H9 (cell line): ENCODE results near the gene RPS23. TPM values are rescaled to one million over a fixed set of nuclear protein-coding genes. Genes with fewer than 3 reads are reported as not detected.

ENCODE experiments used
- DNase-seq: peaks from one replicate; pipeline ENCODE4 v3.0.0-alpha.2; 2017
- H2AFZ ChIP-seq: one replicate; pipeline ENCODE4 v1.6.1; 2013; ENCODE audit warnings: mild to moderate bottlenecking, low read length, control low read depth, moderate library complexity
- H2AK5ac ChIP-seq: 2 replicates; pipeline ENCODE4 v1.6.1; 2013; ENCODE audit warnings: low read length, control low read depth, mixed read lengths; ENCODE audit not compliant: insufficient read length
- H2BK120ac ChIP-seq: one replicate; pipeline ENCODE4 v1.6.1; 2013; ENCODE audit warnings: low read depth, mild to moderate bottlenecking, low read length, control low read depth, inconsistent platforms; ENCODE audit not compliant: poor library complexity, severe bottlenecking
- H2BK12ac ChIP-seq: 2 replicates; pipeline ENCODE4 v1.6.1; 2013; ENCODE audit warnings: low read length, control low read depth, mixed read lengths, low read depth; ENCODE audit not compliant: insufficient read length
- H2BK15ac ChIP-seq: 2 replicates; pipeline ENCODE4 v1.6.1; 2013; ENCODE audit warnings: low read depth, low read length, control low read depth
- H2BK20ac ChIP-seq: one replicate; pipeline ENCODE4 v1.6.1; 2013; ENCODE audit warnings: low read depth, mild to moderate bottlenecking, low read length, control low read depth, inconsistent platforms; ENCODE audit not compliant: poor library complexity, severe bottlenecking
- H2BK5ac ChIP-seq: 2 replicates; pipeline ENCODE4 v1.6.1; 2013; ENCODE audit warnings: low read length, control low read depth, mixed read lengths; ENCODE audit not compliant: insufficient read length
- H3K14ac ChIP-seq: 2 replicates; pipeline ENCODE4 v1.6.1; 2013; ENCODE audit warnings: low read length, control low read depth; ENCODE audit not compliant: insufficient read depth
- H3K18ac ChIP-seq: 2 replicates; pipeline ENCODE4 v1.6.1; 2013; ENCODE audit warnings: low read depth, mild to moderate bottlenecking, mixed read lengths, low read length, control low read depth; ENCODE audit not compliant: insufficient read length
- H3K23ac ChIP-seq: 2 replicates; pipeline ENCODE4 v1.6.1; 2013; ENCODE audit warnings: low read length, control low read depth, mixed read lengths, low read depth; ENCODE audit not compliant: insufficient read length
- H3K23me2 ChIP-seq: 2 replicates; pipeline ENCODE4 v1.6.1; 2013; ENCODE audit warnings: low read depth, mild to moderate bottlenecking, mixed read lengths, low read length, control low read depth; ENCODE audit not compliant: insufficient read length, poor library complexity, severe bottlenecking
- H3K27ac ChIP-seq: 2 replicates; pipeline ENCODE4 v1.5.1; 2013; ENCODE audit warnings: low read length, control low read depth, mixed read lengths, low read depth; ENCODE audit not compliant: insufficient read length
- H3K27me3 ChIP-seq: 2 replicates; pipeline ENCODE4 v1.6.1; 2013; ENCODE audit warnings: low read length, control low read depth, inconsistent platforms; ENCODE audit not compliant: insufficient read depth
- H3K4ac ChIP-seq: 2 replicates; pipeline ENCODE4 v1.6.1; 2013; ENCODE audit warnings: low read depth, mild to moderate bottlenecking, control low read depth, inconsistent platforms, low read length, moderate library complexity
- H3K4me1 ChIP-seq: 2 replicates; pipeline ENCODE4 v1.6.1; 2013; ENCODE audit warnings: low read length, control low read depth, inconsistent platforms; ENCODE audit not compliant: insufficient read depth
- H3K4me2 ChIP-seq: 2 replicates; pipeline ENCODE4 v1.6.1; 2013; ENCODE audit warnings: low read length, control low read depth, mixed read lengths; ENCODE audit not compliant: insufficient read length, insufficient read depth
- H3K56ac ChIP-seq: 2 replicates; pipeline ENCODE4 v1.6.1; 2013; ENCODE audit warnings: low read depth, mild to moderate bottlenecking, mixed read lengths, low read length, control low read depth; ENCODE audit not compliant: insufficient read length
- H3K79me1 ChIP-seq: 2 replicates; pipeline ENCODE4 v1.6.1; 2013; ENCODE audit warnings: low read depth, mild to moderate bottlenecking, moderate library complexity, low read length, control low read depth, inconsistent platforms; ENCODE audit not compliant: insufficient read depth, poor library complexity, severe bottlenecking
- H3K79me2 ChIP-seq: 2 replicates; pipeline ENCODE4 v1.6.1; 2013; ENCODE audit warnings: low read length, control low read depth, inconsistent platforms; ENCODE audit not compliant: insufficient read depth
- H3K9ac ChIP-seq: 2 replicates; pipeline ENCODE4 v1.6.1; 2013; ENCODE audit warnings: low read length, control low read depth, mixed read lengths; ENCODE audit not compliant: insufficient read length; ENCODE audit errors: extremely low read depth
- H3K9me3 ChIP-seq: one replicate; pipeline ENCODE4 v1.6.1; 2013; ENCODE audit warnings: low read depth, low read length, inconsistent platforms; ENCODE audit not compliant: control insufficient read depth
- H3T11ph ChIP-seq: one replicate; pipeline ENCODE4 v1.6.1; 2013; ENCODE audit warnings: mild to moderate bottlenecking, low read length, control low read depth, inconsistent platforms
- H4K20me1 ChIP-seq: one replicate; pipeline ENCODE4 v1.6.1; 2013; ENCODE audit not compliant: control insufficient read depth, insufficient read length, insufficient read depth
- H4K5ac ChIP-seq: 2 replicates; pipeline ENCODE4 v1.6.1; 2013; ENCODE audit warnings: low read depth, mild to moderate bottlenecking, mixed read lengths, low read length, control low read depth; ENCODE audit not compliant: insufficient read length
- H4K8ac ChIP-seq: replicated peaks from 2 replicates; pipeline ENCODE4 v1.6.1; 2013; ENCODE audit warnings: low read length, control low read depth, mixed read lengths, low read depth; ENCODE audit not compliant: insufficient read length
- H4K91ac ChIP-seq: 2 replicates; pipeline ENCODE4 v1.6.1; 2013; ENCODE audit warnings: low read depth, mild to moderate bottlenecking, moderate library complexity, mixed read lengths, low read length, control low read depth; ENCODE audit not compliant: insufficient read length
- H3K27ac Mint-ChIP-seq, 3 experiments: 2 replicates in 2 of 3; 3 replicates in 1 of 3; pipeline ENCODE4 v1.8.0; 2020 to 2021; ENCODE audit warnings: mixed read lengths in 3 of 3, mild to moderate bottlenecking in 1 of 3, moderate library complexity in 1 of 3
- H3K27me3 Mint-ChIP-seq: 2 replicates; pipeline ENCODE4 v1.8.0; 2021; ENCODE audit warnings: low read depth, mild to moderate bottlenecking, moderate library complexity, mixed read lengths
- H3K36me3 Mint-ChIP-seq, 3 experiments: 2 replicates in 2 of 3; 3 replicates in 1 of 3; pipeline ENCODE4 v1.8.0; 2020 to 2021; ENCODE audit warnings: low read depth in 3 of 3, mixed read lengths in 3 of 3; ENCODE audit not compliant: insufficient read depth in 1 of 3
- H3K4me1 Mint-ChIP-seq, 2 experiments: 2 replicates each; pipeline ENCODE4 v1.8.0; 2020; ENCODE audit warnings: mixed read lengths in 2 of 2
- H3K4me3 Mint-ChIP-seq, 2 experiments: 2 replicates in 1 of 2; 3 replicates in 1 of 2; pipeline ENCODE4 v1.8.0; 2020 to 2021; ENCODE audit warnings: mild to moderate bottlenecking in 2 of 2, mixed read lengths in 2 of 2, moderate library complexity in 1 of 2
- H3K9me3 Mint-ChIP-seq, 2 experiments: 2 replicates in 1 of 2; 3 replicates in 1 of 2; pipeline ENCODE4 v1.8.0; 2020; ENCODE audit warnings: mild to moderate bottlenecking in 2 of 2, mixed read lengths in 2 of 2, moderate library complexity in 1 of 2
- WGBS: extraction: QIAGEN DNeasy Blood & Tissue Kit; methylation state at CpG from one replicate; pipeline ENCODE4 v1.1.7; 2013; ENCODE audit warnings: missing lambda C conversion rate, low lambda C conversion rate, mixed read lengths; ENCODE audit not compliant: insufficient read length; ENCODE audit errors: extremely low coverage; 5-methylcytosine and 5-hydroxymethylcytosine counted together
- total RNA-seq: library from RNA; stranded (reverse); gene quantifications from 2 replicates; pipeline ENCODE4 v1.2.1, GENCODE V29; 2021
- TF ChIP-seq, protein P1 (sequence below): fragments of 200-600 bp; sonication (generic); conservative IDR thresholded peaks from 3 replicates; pipeline ENCODE4 v1.8.0; 2021; ENCODE audit warnings: antibody characterized with exemption, mild to moderate bottlenecking

Gene RPS23
- total RNA-seq, 1 experiment from 2014 or later: 2,916 TPM

DNA sequence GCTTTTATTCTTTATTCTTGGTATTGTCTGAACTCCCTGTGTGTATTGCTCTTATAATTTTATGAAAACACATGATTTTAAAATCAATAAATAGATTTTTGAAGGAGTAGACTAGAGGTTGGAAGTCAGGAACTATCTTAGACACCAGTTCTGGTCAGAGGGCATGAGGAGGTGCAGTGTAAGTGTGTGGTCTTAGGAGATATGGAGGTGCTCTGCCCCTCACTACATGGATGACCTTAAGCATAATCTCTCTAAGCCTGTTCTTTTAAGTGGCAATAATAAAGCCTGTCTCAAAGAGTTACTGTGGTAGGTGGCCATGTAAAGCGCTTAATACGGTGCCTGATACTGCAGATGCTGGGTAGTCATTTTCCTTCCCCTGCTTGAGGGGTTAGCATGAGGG, 34.0 kb downstream of the RPS23 start:
- H3K23ac ChIP-seq: no peak overlapping the region
- H2BK12ac ChIP-seq: no peak overlapping the region
- H3K79me1 ChIP-seq: no peaks in the 10 kb centered on the region
- no peaks in the 10 kb centered on the region for H3K4me1 Mint-ChIP-seq
- H3K56ac ChIP-seq: no peak overlapping the region
- no peaks in the 10 kb centered on the region for H3K9me3 ChIP-seq
- no peaks in the 10 kb centered on the region for H3K4me1 ChIP-seq
- no peak overlapping the region for H3K27ac ChIP-seq
- no peak overlapping the region for H3K14ac ChIP-seq
- H3T11ph ChIP-seq: no peak overlapping the region
- no peak overlapping the region for H3K18ac ChIP-seq
- H2BK5ac ChIP-seq: no peak overlapping the region
- no peak overlapping the region for H3K4me3 Mint-ChIP-seq
- H3K36me3 Mint-ChIP-seq: peaks cover 0 to 14% (median 4%) of the 10 kb centered on the region in 3 experiments; a peak in 3 of 7 replicates
- no peaks in the 10 kb centered on the region for H3K23me2 ChIP-seq
- no peaks in the 10 kb centered on the region for H3K79me2 ChIP-seq
- no peak overlapping the region for H2BK20ac ChIP-seq
- no peak overlapping the region for H3K27ac Mint-ChIP-seq
- no peak overlapping the region for H2AK5ac ChIP-seq
- H3K4ac ChIP-seq: no peak overlapping the region
- no peak overlapping the region for H2BK120ac ChIP-seq
- no peak overlapping the region for H3K9ac ChIP-seq
- TF ChIP-seq, protein P1, sequence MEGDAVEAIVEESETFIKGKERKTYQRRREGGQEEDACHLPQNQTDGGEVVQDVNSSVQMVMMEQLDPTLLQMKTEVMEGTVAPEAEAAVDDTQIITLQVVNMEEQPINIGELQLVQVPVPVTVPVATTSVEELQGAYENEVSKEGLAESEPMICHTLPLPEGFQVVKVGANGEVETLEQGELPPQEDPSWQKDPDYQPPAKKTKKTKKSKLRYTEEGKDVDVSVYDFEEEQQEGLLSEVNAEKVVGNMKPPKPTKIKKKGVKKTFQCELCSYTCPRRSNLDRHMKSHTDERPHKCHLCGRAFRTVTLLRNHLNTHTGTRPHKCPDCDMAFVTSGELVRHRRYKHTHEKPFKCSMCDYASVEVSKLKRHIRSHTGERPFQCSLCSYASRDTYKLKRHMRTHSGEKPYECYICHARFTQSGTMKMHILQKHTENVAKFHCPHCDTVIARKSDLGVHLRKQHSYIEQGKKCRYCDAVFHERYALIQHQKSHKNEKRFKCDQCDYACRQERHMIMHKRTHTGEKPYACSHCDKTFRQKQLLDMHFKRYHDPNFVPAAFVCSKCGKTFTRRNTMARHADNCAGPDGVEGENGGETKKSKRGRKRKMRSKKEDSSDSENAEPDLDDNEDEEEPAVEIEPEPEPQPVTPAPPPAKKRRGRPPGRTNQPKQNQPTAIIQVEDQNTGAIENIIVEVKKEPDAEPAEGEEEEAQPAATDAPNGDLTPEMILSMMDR: no peak
- H2BK15ac ChIP-seq: no peak overlapping the region
- no CpG with 5 or more reads among the region's 2 CpGs for WGBS
- H2AFZ ChIP-seq: no peak overlapping the region
- H3K9me3 Mint-ChIP-seq: peaks cover 4 to 7% of the 10 kb centered on the region in 2 experiments
- H4K91ac ChIP-seq: no peak overlapping the region
- H4K8ac ChIP-seq: no peak overlapping the region
- no peaks in the 10 kb centered on the region for H4K20me1 ChIP-seq
- H4K5ac ChIP-seq: no peak overlapping the region
- no peaks in the 10 kb centered on the region for H3K27me3 ChIP-seq
- DNase-seq: no peak
- H3K4me2 ChIP-seq: no peak overlapping the region
- no peaks in the 10 kb centered on the region for H3K27me3 Mint-ChIP-seq
